Omental fat pad (tissue), 4 donors: Measurements from ENCODE around the gene CCDC51. TPM values are rescaled to one million over a fixed set of nuclear protein-coding genes. Genes with fewer than 3 reads are reported as not detected.
A peak's percentile ranks its signal among the peaks of the same experiment; 100 is the strongest.
"Not testable (repeated sequence)": the region's sequence is repeated elsewhere in the genome, so short reads cannot be mapped to it uniquely, and the experiment has no call there.

ENCODE experiments used
- ATAC-seq: fragments of 150-250 bp; one replicate; pipeline ENCODE4 v1.9.1; 2016; ENCODE audit warnings: mild to moderate bottlenecking, moderate library complexity; ENCODE audit not compliant: low FRiP score
- DNase-seq: peaks from one replicate; pipeline ENCODE4 v3.0.0-alpha.2; 2019; ENCODE audit warnings: low spot score
- total RNA-seq, 4 donors: library from RNA; depleted of rRNA; stranded (reverse); fragments of >200 nt; gene quantifications; one replicate each; pipeline ENCODE4 v1.1.0, GENCODE V29; 2016
- TF ChIP-seq, protein P1 (sequence below), 3 donors: fragments of 450-650 bp; IDR thresholded peaks; one replicate each; pipeline ENCODE4 v1.5.1; 2016 to 2017; ENCODE audit warnings: antibody characterized with exemption in 3 of 3, mild to moderate bottlenecking in 3 of 3, moderate library complexity in 2 of 3

The CCDC51 gene
- total RNA-seq, 4 donors from 2014 or later = 11.6 to 15.1 (median 13.6) TPM

DNA sequence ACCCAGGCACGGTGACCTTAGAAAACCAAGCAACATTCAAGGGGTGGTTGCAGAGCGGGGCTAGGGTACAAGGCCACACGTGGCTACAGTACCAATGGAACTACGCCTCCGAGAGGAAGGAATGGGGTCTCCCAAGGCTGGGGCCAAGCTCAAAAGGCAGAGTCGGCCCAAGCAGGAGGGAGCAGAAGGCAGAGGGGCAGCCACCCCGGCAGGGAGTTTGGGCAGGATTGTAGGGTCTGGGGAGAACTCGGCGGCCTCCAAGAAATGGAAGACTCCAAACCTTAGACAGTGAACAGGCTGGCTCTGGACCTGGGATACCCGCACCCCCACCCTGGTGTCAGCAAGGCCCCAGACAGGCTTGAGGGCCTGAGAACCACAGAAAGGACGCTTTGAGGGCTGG lies 35.3 kb upstream of the CCDC51 start:
- DNase-seq = no peak
- TF ChIP-seq, protein P1, sequence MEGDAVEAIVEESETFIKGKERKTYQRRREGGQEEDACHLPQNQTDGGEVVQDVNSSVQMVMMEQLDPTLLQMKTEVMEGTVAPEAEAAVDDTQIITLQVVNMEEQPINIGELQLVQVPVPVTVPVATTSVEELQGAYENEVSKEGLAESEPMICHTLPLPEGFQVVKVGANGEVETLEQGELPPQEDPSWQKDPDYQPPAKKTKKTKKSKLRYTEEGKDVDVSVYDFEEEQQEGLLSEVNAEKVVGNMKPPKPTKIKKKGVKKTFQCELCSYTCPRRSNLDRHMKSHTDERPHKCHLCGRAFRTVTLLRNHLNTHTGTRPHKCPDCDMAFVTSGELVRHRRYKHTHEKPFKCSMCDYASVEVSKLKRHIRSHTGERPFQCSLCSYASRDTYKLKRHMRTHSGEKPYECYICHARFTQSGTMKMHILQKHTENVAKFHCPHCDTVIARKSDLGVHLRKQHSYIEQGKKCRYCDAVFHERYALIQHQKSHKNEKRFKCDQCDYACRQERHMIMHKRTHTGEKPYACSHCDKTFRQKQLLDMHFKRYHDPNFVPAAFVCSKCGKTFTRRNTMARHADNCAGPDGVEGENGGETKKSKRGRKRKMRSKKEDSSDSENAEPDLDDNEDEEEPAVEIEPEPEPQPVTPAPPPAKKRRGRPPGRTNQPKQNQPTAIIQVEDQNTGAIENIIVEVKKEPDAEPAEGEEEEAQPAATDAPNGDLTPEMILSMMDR (IDR thresholded peaks at IDR 0.05) = no peak
- ATAC-seq = no peak

DNA sequence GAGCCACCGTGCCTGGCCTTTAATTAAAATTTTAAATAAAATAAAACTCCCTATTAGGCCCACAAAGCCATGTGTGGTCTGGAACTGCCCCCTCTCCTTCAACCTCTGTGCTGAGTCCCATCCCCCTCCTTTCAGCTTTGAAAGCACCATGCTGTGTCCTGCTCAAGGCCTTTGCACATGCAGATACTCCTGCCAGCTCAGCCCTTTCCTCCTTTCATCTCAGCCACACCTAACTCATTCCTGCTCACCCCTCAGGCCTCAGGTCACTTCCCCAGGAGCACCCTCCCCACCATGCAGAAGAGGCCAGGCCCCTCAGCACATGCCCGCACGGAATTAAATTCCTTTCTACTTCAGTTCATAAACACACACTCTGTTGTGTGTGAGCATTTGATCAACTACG lies 34.7 kb upstream of the CCDC51 start:
- DNase-seq = no peak
- TF ChIP-seq, protein P1 (IDR thresholded peaks at IDR 0.05) = no peak
- no peak for ATAC-seq

DNA sequence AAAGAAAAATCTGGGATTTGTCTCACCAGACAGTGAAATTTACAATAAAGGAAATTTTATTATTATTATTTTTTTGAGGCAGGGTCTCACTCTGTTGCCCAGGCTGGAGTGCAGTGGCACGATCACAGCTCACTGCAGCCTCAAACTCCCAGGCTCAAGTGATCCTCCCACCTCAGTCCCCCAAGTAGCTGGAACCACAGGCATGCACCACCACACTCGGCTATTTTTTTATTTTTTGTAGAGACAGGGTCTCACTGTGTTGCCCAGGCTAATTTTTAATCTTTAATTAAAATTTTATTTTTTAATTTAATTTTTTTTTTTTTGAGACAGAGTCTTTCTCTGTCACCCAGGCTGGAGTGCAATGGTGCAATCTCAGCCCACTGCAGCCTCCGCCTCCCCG lies 34.1 kb upstream of the CCDC51 start:
- not testable (repeated sequence) for ATAC-seq, DNase-seq

DNA sequence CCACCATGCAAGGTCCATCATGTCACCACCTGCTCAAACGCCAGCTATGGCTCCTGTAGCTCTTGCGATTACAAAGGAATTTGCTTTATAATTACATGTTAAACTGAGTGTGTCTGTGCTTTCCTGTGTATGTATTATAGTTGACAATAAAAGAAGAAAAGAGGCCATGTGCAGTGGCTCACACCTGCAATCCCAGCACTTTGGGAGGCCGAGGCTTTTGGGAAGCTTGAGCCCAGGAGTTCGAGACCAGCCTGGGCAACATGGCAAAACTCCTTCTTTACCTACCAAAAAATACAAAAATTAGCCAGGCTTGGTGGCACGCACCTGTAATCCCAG lies 33.7 kb upstream of the CCDC51 start:
- DNase-seq (no peak), ATAC-seq (no peak)
- TF ChIP-seq, protein P1 (IDR thresholded peaks at IDR 0.05) = no peak

DNA sequence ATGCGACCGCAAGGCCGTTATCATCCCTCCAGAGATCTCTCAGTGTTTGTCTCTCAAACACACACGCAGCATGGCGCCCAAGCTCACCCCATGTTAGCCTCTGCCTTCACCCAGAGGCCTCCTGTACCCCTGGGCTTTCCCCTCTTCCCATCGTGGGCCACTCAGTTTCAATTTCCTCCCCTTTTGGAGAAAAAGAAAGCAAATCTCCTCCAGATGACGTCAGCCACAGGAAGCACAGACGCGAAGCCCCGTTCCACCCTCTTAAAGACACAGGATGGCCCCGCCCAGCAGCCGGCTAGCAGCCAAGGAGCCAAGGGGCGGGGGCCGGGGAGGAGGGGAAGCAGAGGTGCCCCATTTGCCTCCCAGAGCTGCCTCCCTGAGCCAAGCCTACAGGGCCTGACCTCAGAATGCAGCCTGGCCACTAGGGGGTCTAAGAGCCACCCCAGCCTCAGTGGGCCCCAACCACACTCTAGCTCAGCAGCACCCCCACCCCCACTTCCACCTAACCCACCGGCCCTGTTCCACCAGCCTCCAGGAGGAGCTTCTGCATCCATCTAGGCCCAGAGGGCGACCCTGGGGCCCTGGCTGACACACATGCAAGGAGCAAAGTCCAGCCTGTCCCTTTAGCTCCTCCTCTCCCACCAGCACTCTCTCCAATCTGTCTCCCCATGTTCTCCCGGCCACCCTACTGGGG lies 33.2 kb upstream of the CCDC51 start:
- ATAC-seq (peak; percentile 89), DNase-seq (peak; percentile 78)
- TF ChIP-seq, protein P1 (IDR thresholded peaks at IDR 0.05) = no peak

DNA sequence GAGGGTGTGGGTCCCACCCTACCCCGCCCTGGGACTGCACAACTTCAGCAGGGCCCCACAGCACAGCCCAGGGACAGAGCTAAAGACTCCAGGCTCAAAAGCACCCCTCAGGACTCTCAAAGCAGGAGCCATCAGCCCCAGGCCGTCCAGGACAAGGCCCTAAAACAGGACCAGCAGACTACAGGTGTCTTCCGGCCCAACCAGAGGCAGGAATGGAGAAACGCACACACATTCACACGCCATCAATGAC lies 32.7 kb upstream of the CCDC51 start:
- no peak for DNase-seq
- TF ChIP-seq, protein P1 (IDR thresholded peaks at IDR 0.05) = no peak
- peak; percentile 47 for ATAC-seq

DNA sequence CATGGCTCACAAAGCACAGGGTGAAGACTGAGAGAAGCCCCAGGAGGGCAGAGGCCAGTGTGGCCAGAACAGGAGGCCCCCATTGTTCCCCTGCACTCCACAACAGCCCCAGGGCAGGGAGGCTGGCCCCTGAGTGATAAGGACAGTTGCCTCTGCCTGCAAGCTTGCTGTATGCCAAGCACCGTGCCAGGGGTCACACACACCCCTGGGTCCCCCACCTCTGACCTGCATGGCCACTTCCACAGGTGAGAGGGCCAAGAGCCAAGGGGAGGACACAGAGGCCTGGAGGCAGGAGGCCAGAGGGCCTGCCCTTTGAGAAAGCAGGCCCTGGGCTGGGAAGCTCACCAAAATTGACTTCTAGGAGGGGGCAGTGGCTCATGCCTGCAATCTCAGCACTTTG lies 30.4 kb upstream of the CCDC51 start:
- no peak for ATAC-seq
- DNase-seq = no peak
- TF ChIP-seq, protein P1 (IDR thresholded peaks at IDR 0.05) = no peak
